ENCODE results near the gene TDRD10.
"Not testable (repeated sequence)": the region's sequence is repeated elsewhere in the genome, so short reads cannot be mapped to it uniquely, and the experiment has no call there.

TDRD10 gene

DNA sequence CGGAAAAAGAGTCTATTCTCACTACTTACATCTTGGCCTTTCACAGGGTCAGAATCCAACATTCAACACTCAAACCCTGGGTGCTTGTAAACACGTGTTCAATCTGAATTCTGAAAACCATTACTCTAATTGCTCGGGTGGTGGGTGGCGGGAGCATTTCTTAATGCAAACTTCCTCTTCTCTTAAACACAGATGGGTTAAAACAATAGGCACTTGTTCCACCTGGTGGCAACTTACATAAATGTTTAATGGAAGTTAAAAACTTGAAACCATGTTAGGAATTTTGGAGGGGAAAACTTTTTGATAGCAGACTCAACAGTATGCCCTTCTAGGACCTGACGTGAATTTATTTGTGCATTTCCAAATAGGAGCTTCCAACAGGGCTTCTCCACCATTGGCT lies 23.4 kb upstream of the TDRD10 start:
- in situ Hi-C loops (cut with MboI; ENCODE audit: low pct_unique_long_range_greater_than_20kb, low sequenced_read_pairs, unreplicated experiment) = no loop called here
- peak; percentile 49 for DNase-seq (ENCODE audit: low spot score)
- TF ChIP-seq, protein P1, sequence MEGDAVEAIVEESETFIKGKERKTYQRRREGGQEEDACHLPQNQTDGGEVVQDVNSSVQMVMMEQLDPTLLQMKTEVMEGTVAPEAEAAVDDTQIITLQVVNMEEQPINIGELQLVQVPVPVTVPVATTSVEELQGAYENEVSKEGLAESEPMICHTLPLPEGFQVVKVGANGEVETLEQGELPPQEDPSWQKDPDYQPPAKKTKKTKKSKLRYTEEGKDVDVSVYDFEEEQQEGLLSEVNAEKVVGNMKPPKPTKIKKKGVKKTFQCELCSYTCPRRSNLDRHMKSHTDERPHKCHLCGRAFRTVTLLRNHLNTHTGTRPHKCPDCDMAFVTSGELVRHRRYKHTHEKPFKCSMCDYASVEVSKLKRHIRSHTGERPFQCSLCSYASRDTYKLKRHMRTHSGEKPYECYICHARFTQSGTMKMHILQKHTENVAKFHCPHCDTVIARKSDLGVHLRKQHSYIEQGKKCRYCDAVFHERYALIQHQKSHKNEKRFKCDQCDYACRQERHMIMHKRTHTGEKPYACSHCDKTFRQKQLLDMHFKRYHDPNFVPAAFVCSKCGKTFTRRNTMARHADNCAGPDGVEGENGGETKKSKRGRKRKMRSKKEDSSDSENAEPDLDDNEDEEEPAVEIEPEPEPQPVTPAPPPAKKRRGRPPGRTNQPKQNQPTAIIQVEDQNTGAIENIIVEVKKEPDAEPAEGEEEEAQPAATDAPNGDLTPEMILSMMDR (IDR thresholded peaks at IDR 0.05; ENCODE audit: extremely low read depth, insufficient read depth, missing control alignments) = peak; percentile 38

GRCh38 chr1:154479764-154480421 lies 22.1 kb upstream of the TDRD10 start:
- TF ChIP-seq, protein P1 (IDR thresholded peaks at IDR 0.05; ENCODE audit: extremely low read depth, insufficient read depth, missing control alignments) = peak; percentile 92
- DNase-seq (ENCODE audit: low spot score) = peak; percentile 78
- in situ Hi-C loops (cut with MboI; ENCODE audit: low pct_unique_long_range_greater_than_20kb, low sequenced_read_pairs, unreplicated experiment) = no loop called here

- TF ChIP-seq, protein P1 (IDR thresholded peaks at IDR 0.05; ENCODE audit: extremely low read depth, insufficient read depth, missing control alignments) = peak; percentile 13
- in situ Hi-C loops (cut with MboI; ENCODE audit: low pct_unique_long_range_greater_than_20kb, low sequenced_read_pairs, unreplicated experiment) = no loop called here
- DNase-seq (ENCODE audit: low spot score) = no peak
Observed at GRCh38 chr1:154481053-154481452, 21.0 kb upstream of the TDRD10 start.

GRCh38 chr1:154483941-154484803 lies 17.8 kb upstream of the TDRD10 start:
- in situ Hi-C loops (cut with MboI; ENCODE audit: low pct_unique_long_range_greater_than_20kb, low sequenced_read_pairs, unreplicated experiment) = no loop called here
- TF ChIP-seq, protein P1 (IDR thresholded peaks at IDR 0.05; ENCODE audit: extremely low read depth, insufficient read depth, missing control alignments) = no peak
- DNase-seq (ENCODE audit: low spot score) = no peak

DNA sequence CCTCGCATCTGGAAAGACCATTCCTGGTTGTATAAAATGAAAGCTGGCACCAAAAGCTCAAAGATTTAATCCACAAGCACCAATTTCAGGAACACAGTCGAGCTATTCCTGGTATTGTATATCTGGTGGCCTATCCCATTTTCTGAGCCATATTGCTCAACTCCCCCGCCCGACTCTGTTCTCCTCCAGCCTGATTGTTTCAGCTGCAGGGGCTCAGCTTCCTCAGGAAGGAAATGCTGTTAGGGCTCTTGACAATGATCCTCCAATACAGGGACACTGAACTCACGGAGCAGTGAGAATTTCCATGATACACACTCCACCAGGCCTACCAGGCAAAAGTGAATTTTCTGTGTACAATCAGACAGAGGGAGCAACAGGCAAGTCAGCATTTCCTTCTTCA lies 16.9 kb upstream of the TDRD10 start:
- in situ Hi-C loops (cut with MboI; ENCODE audit: low pct_unique_long_range_greater_than_20kb, low sequenced_read_pairs, unreplicated experiment) = loop anchor here (5.0 kb wide), 1 partner anchor 42 kb away; no protein-coding TSS in a partner anchor
- DNase-seq (ENCODE audit: low spot score) = no peak

GRCh38 chr1:154485910-154486496 lies 16.0 kb upstream of the TDRD10 start:
- in situ Hi-C loops (cut with MboI; ENCODE audit: low pct_unique_long_range_greater_than_20kb, low sequenced_read_pairs, unreplicated experiment) = loop anchor here (5.0 kb wide), 1 partner anchor 41 kb away; no protein-coding TSS in a partner anchor
- no peak for DNase-seq (ENCODE audit: low spot score)
- TF ChIP-seq, protein P1 (IDR thresholded peaks at IDR 0.05; ENCODE audit: extremely low read depth, insufficient read depth, missing control alignments) = no peak

More for the DNA sequence above, 16.9 kb upstream of the TDRD10 start:
- TF ChIP-seq, protein P1 (IDR thresholded peaks at IDR 0.05; ENCODE audit: extremely low read depth, insufficient read depth, missing control alignments) = no peak

DNA sequence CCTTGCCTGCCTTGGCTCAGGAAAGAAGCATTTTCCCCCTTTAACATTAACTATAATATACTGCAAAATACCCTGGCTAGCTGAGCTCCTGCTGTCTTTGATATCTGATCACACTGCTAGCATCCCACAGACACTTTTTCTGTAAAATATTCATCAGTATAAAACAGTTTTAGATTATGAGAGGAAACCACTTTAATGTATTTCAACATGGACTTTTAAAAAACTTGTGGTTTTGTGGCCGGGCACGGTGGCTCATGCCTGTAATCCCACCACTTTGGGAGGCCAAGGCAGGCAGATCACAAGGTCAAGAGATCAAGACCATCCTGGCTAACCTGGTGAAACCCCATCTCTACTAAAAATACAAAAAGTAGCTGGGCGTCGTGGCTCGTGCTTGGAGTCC lies 15.3 kb upstream of the TDRD10 start:
- not testable (repeated sequence) for DNase-seq (ENCODE audit: low spot score)
- in situ Hi-C loops (cut with MboI; ENCODE audit: low pct_unique_long_range_greater_than_20kb, low sequenced_read_pairs, unreplicated experiment) = loop anchor here (5.0 kb wide), 1 partner anchor 41 kb away; no protein-coding TSS in a partner anchor

Data from GM13977 (cell line).